C4-2B (cell line): ENCODE measurements around the gene SLC35F3.

Experiments used
- H3K27ac ChIP-seq: fragments of 450-650 bp; 2 replicates; pipeline ENCODE4 v1.5.1; 2017
- ZFX ChIP-seq: fragments of 450-650 bp; IDR thresholded peaks from 2 replicates; pipeline ENCODE4 v1.6.1; 2017
- TF ChIP-seq, protein P1 (sequence below): fragments of 450-650 bp; conservative IDR thresholded peaks from 2 replicates; pipeline ENCODE4 v1.5.1; 2017; ENCODE audit warnings: mild to moderate bottlenecking

The SLC35F3 gene

DNA sequence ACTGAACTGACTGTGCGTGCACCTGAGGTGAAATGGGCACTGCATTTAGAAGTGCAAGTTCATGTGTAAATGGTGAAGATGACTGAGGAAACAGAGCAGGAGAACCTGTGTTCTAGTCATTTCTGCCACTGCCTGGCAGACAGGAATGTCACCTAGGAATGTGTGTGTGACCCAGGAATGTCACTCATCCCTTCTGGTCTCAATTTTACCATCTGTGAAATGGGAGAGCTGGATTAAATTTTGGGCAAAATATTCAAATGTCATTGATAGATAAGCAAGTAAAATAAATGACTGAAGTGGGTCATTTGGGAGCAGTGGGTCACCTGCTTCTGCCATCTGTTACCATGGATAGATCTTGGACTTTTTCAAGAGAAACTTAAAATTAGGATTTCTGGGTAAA lies 42.2 kb downstream of the SLC35F3 start:
- no peak for TF ChIP-seq ZFX
- TF ChIP-seq, protein P1, sequence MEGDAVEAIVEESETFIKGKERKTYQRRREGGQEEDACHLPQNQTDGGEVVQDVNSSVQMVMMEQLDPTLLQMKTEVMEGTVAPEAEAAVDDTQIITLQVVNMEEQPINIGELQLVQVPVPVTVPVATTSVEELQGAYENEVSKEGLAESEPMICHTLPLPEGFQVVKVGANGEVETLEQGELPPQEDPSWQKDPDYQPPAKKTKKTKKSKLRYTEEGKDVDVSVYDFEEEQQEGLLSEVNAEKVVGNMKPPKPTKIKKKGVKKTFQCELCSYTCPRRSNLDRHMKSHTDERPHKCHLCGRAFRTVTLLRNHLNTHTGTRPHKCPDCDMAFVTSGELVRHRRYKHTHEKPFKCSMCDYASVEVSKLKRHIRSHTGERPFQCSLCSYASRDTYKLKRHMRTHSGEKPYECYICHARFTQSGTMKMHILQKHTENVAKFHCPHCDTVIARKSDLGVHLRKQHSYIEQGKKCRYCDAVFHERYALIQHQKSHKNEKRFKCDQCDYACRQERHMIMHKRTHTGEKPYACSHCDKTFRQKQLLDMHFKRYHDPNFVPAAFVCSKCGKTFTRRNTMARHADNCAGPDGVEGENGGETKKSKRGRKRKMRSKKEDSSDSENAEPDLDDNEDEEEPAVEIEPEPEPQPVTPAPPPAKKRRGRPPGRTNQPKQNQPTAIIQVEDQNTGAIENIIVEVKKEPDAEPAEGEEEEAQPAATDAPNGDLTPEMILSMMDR, result no peak
- no peak overlapping the region for H3K27ac ChIP-seq

DNA sequence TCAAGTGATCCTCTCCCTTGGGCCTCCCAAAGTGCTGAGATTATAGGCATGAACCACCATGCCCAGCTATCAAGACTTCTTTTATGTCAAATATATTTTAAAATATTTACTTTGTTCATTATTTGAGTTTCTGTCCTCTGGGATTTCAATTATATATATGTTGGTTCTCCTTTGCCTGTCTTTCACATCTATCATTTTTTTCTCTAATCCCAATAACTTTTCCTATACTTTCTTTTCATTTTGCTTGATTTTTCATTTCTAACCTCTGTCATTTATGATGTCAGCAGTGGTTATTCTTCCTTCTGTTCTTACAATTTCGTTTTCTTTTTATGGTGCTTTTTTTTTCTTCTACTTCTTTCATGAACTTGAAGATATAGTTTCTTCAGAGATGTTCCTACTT lies 47.3 kb downstream of the SLC35F3 start:
- TF ChIP-seq, protein P1, result no peak
- TF ChIP-seq ZFX, result no peak
- H3K27ac ChIP-seq, result no peak overlapping the region

DNA sequence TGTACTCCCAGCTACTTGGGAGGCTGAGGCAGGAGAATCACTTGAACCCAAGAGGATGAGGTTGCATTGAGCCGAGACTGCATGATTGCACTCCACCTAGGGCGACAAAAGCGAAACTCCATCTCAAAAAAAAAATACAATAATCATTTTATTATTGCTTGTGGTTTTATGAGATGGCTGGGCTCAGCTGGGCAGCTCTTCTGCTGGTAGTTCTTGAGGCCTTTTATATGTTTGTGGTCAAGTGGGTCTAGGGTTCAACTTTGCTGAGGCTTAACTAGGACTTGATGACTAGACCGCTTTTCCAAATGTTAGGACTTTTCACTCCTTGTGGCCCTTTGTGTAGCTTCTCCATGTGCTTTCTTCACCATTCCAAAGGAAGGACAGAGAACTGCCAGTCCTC lies 53.2 kb downstream of the SLC35F3 start:
- no peak overlapping the region for H3K27ac ChIP-seq
- TF ChIP-seq, protein P1, result no peak
- no peak for TF ChIP-seq ZFX

DNA sequence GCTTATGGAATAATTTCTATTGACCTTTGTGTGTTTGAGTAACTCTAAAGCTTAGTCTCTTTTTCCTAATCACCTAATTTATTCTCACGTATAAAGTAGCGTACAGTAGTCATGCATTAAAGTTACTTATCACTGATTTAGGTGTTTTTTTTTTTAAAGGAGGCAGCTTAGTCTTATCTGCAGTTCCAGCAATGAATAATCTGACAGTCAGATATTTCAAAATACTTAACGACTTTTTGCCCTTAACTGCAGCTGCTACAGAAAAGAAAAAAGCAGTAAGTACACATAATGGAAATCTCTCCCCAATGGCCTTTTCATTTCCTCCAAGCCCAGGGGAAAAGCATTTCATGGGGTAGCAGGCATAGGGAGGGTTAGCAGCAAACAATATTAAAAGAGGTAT lies 54.6 kb downstream of the SLC35F3 start:
- TF ChIP-seq, protein P1, result no peak
- TF ChIP-seq ZFX, result no peak
- H3K27ac ChIP-seq, result no peak overlapping the region

DNA sequence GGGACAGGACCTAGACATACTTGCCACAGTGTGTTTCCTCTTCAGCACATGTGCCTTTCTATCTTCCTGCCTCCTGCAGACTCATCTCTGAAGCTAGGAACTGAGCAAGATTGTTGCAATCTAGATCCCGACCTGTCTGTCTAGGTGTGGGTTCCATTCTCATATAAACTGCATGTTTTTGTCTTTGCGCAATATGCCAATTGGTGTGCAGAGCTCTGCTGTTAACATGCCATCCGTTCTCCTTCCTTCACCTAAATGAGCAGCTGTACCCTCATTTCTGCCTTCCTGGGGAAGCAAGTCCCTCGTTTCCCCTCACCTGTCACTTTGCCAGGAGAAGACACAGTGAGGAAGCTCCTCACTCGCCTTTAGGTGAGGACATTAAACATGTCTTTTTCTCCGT lies 55.5 kb downstream of the SLC35F3 start:
- H3K27ac ChIP-seq, result no peak overlapping the region
- TF ChIP-seq, protein P1, result no peak
- no peak for TF ChIP-seq ZFX

DNA sequence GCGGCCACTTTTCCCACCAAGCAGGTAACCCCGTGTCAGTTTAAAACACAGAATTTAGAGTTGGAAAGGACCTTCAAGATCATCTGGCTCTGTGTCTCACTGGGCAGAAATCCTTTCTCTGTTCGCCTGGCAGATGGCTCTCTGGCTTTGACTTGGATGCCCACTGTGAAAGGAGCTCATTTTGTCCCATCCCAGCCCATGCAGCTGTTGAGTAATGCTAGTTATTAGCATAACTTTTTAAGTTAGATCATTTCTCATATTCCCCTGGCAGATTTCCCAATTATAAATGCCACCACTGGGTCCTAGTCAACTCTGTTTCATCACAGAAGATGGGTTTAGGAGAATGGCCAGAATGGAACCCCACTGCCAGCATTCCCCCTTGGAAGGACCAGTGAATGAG lies 55.9 kb downstream of the SLC35F3 start:
- H3K27ac ChIP-seq, result no peak overlapping the region
- TF ChIP-seq, protein P1, result no peak
- no peak for TF ChIP-seq ZFX

DNA sequence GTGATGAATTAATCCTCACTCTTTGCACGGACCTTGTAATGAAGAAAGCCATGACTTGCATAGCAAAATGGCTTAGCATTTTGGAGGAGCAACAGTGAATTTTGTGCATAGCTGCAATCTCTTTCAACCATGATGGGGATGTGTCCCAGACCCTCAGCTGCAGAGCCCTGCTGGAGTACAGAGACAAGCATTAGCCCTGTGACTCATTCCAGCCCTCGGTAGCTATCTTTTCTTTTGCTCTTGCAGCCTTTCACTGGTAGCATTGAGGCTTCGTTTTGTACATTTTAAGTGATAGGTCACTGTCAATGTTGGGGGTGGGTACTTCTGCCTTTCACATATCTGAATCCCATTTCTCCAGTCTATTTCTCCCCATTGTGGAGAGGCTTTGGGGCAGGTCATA lies 58.4 kb downstream of the SLC35F3 start:
- TF ChIP-seq, protein P1, result no peak
- TF ChIP-seq ZFX, result no peak
- H3K27ac ChIP-seq, result no peak overlapping the region
